SK-N-SH treated with all-trans-retinoic acid at 6 μM for 48 hours (cell line): Measurements from ENCODE around the gene MICOS13.

Experiments used
- ATAC-seq: fragments of 200-7000 bp; cut with Tn5 transposase; 3 replicates; pipeline ENCODE4 v1.9.1; 2020; ENCODE audit warnings: mild to moderate bottlenecking, moderate library complexity
- ARNTL ChIP-seq: fragments of 450-650 bp; formaldehyde crosslinking; IDR thresholded peaks from 2 replicates; pipeline ENCODE4 v1.5.0; 2020; ENCODE audit warnings: low read depth, mild to moderate bottlenecking, moderate library complexity, borderline replicate concordance
- BACH2 ChIP-seq: fragments of 250-450 bp; sonication (Bioruptor Pico); IDR thresholded peaks from 2 replicates; pipeline ENCODE4 v1.9.0; 2021; ENCODE audit warnings: mild to moderate bottlenecking, borderline replicate concordance
- CSDC2 ChIP-seq: fragments of 250-450 bp; sonication (Bioruptor Pico); IDR thresholded peaks from 2 replicates; pipeline ENCODE4 v1.5.0; 2020; ENCODE audit warnings: mild to moderate bottlenecking, moderate library complexity
- CSRNP3 ChIP-seq: fragments of 250-450 bp; sonication (Bioruptor Pico); IDR thresholded peaks from 2 replicates; pipeline ENCODE4 v1.5.1; 2021; ENCODE audit warnings: mild to moderate bottlenecking, moderate library complexity
- ESRRG ChIP-seq: fragments of 250-450 bp; sonication (Bioruptor Pico); IDR thresholded peaks from 2 replicates; pipeline ENCODE4 v1.6.1; 2021; ENCODE audit warnings: mild to moderate bottlenecking
- GLIS3 ChIP-seq: fragments of 250-450 bp; sonication (Bioruptor Pico); IDR thresholded peaks from 2 replicates; pipeline ENCODE4 v1.5.0; 2020; ENCODE audit warnings: mild to moderate bottlenecking, moderate library complexity
- OSR1 ChIP-seq: fragments of 250-450 bp; sonication (Bioruptor Pico); IDR thresholded peaks from 2 replicates; pipeline ENCODE4 v1.8.0; 2022; ENCODE audit warnings: moderate library complexity, mild to moderate bottlenecking, inconsistent platforms
- PATZ1 ChIP-seq: fragments of 250-450 bp; sonication (Bioruptor Pico); IDR thresholded peaks from 2 replicates; pipeline ENCODE4 v1.8.0; 2020; ENCODE audit warnings: mild to moderate bottlenecking, moderate library complexity, borderline replicate concordance
- POU6F1 ChIP-seq: fragments of 250-450 bp; sonication (Bioruptor Pico); IDR thresholded peaks from 2 replicates; pipeline ENCODE4 v1.8.0; 2021; ENCODE audit warnings: low read depth, mild to moderate bottlenecking, moderate library complexity, borderline replicate concordance
- PPARA ChIP-seq: fragments of 250-450 bp; sonication (Bioruptor Pico); IDR thresholded peaks from 2 replicates; pipeline ENCODE4 v1.5.0; 2020; ENCODE audit warnings: mild to moderate bottlenecking, borderline replicate concordance
- RARB ChIP-seq: fragments of 250-450 bp; sonication (Bioruptor Pico); IDR thresholded peaks from 2 replicates; pipeline ENCODE4 v1.8.0; 2021; ENCODE audit warnings: mild to moderate bottlenecking, moderate library complexity
- TCF4 ChIP-seq: fragments of 250-450 bp; sonication (Bioruptor Pico); IDR thresholded peaks from 2 replicates; pipeline ENCODE4 v1.8.0; 2021; ENCODE audit warnings: mild to moderate bottlenecking, moderate library complexity, borderline replicate concordance
- TOX ChIP-seq: fragments of 250-450 bp; sonication (Bioruptor Pico); IDR thresholded peaks from 2 replicates; pipeline ENCODE4 v1.8.0; 2021; ENCODE audit warnings: mild to moderate bottlenecking, moderate library complexity, borderline replicate concordance
- ZC3H10 ChIP-seq: fragments of 250-450 bp; sonication (Bioruptor Pico); IDR thresholded peaks from 2 replicates; pipeline ENCODE4 v1.5.1; 2021; ENCODE audit warnings: mild to moderate bottlenecking, moderate library complexity
- ZFP3 ChIP-seq: fragments of 250-450 bp; sonication (Bioruptor Pico); IDR thresholded peaks from 2 replicates; pipeline ENCODE4 v1.5.0; 2020; ENCODE audit warnings: mild to moderate bottlenecking, moderate library complexity
- ZFP30 ChIP-seq: fragments of 450-650 bp; formaldehyde crosslinking; IDR thresholded peaks from 2 replicates; pipeline ENCODE4 v1.5.0; 2022; ENCODE audit warnings: mild to moderate bottlenecking, moderate library complexity
- ZNF565 ChIP-seq: fragments of 450-650 bp; formaldehyde crosslinking; conservative IDR thresholded peaks from 2 replicates; pipeline ENCODE4 v1.5.0; 2020; ENCODE audit warnings: low read depth, mild to moderate bottlenecking, moderate library complexity
- ZNF70 ChIP-seq: fragments of 450-650 bp; formaldehyde crosslinking; IDR thresholded peaks from 2 replicates; pipeline ENCODE4 v1.5.0; 2020; ENCODE audit warnings: mild to moderate bottlenecking, moderate library complexity
- TF ChIP-seq, protein P1 (sequence below): fragments of 250-450 bp; sonication (Bioruptor Pico); IDR thresholded peaks from 2 replicates; pipeline ENCODE4 v1.5.0; 2020; ENCODE audit warnings: mild to moderate bottlenecking, moderate library complexity
- TF ChIP-seq, protein P2 (sequence below): fragments of 250-450 bp; sonication (Bioruptor Pico); IDR thresholded peaks from 2 replicates; pipeline ENCODE4 v1.5.1; 2020; ENCODE audit warnings: low read depth, mild to moderate bottlenecking, moderate library complexity

Gene MICOS13

DNA sequence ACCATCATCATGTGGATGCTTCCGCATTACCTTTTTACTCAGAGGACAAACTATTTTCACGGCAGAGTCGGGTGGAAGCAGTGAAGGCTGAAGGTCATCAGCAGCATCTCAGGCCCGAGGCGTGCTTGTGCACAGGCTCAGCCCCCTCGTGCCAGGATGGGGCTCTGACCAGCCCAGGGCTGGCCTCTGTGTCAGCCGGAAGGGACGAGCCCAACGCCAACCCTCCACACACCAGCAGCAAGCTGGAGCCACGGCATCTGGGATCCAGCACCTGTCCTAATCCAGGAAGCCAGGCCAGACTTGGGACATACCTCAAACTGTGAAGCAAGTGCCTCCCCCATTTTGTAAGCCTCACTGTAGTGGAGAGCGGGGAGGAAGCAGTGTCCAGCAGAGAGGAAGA, 11.1 kb downstream of the MICOS13 start (continued):
- TF ChIP-seq CSRNP3 (no peak), ZNF565 (CRISPR knock-in tag) (no peak), ZNF70 (CRISPR knock-in tag) (no peak), ZC3H10 (CRISPR knock-in tag) (no peak), ESRRG (CRISPR knock-in tag) (no peak), TCF4 (CRISPR knock-in tag) (no peak), BACH2 (no peak), ZFP30 (CRISPR knock-in tag) (no peak), PPARA (no peak)

DNA sequence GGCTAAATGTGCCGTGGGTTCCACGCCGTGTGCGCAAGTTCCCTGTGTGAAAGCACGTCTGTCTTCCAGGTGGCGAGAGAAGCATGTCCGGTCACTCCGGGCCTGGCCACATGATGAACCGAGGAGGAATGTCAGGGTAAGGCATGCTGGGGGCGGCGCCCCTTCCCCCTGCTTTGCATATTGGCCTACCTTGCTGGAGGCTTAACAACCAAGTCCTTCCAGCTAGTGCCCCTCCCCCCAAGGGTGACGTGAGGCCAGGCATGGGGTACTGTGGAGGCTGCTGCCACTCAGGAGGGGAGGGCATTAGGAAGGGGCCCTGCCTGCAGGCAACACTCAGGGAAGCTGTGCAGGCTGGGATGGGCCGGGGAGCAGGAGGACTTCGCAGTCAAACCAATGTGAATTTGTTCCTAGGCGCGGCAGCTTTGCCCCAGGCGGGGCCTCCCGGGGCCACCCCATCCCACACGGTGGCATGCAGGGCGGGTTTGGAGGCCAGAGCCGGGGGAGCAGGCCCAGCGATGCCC, 12.5 kb downstream of the MICOS13 start:
- no peak for ATAC-seq
- TF ChIP-seq ESRRG (CRISPR knock-in tag) (no peak), TCF4 (CRISPR knock-in tag) (no peak)

DNA sequence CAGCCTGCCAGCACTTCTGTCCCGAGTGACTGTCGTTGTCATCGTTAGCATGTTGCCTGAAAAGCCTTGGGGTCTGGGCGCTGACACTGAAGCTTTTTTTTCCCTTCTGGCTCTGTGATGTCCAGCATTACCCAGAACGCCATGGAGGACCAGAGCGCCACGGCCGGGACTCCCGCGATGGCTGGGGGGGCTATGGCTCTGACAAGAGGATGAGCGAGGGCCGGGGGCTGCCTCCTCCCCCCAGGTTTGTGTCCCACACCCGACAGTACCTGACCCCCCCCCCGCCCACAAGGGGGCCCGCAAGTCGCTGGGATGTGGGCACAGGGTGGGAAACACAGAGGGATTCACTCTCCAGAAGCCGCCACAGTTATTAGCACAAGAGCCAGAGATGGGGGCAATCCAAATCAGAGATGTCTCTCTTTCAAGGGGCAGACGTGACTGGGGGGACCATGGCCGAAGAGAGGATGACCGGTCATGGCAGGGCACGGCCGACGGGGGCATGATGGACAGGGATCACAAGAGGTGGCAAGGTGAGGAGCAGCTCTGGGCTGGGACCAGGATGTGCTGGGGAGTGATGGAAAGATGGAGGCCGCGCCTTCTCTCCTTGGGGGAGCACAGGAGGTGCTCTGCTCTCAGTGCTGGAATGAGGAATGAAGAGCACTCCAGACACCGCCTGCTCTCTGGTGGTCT, 13.2 kb downstream of the MICOS13 start:
- no peak for ATAC-seq
- TF ChIP-seq RARB (no peak), ZNF70 (CRISPR knock-in tag) (no peak), CSDC2 (CRISPR knock-in tag) (no peak), PPARA (no peak), ESRRG (CRISPR knock-in tag) (no peak), POU6F1 (CRISPR knock-in tag) (no peak), BACH2 (no peak), ZFP3 (CRISPR knock-in tag) (no peak), TCF4 (CRISPR knock-in tag) (no peak), GLIS3 (no peak), OSR1 (CRISPR knock-in tag) (no peak), ZFP30 (CRISPR knock-in tag) (no peak), PATZ1 (CRISPR knock-in tag) (no peak), TOX (CRISPR knock-in tag) (no peak), ARNTL (no peak)
- TF ChIP-seq, protein P1, sequence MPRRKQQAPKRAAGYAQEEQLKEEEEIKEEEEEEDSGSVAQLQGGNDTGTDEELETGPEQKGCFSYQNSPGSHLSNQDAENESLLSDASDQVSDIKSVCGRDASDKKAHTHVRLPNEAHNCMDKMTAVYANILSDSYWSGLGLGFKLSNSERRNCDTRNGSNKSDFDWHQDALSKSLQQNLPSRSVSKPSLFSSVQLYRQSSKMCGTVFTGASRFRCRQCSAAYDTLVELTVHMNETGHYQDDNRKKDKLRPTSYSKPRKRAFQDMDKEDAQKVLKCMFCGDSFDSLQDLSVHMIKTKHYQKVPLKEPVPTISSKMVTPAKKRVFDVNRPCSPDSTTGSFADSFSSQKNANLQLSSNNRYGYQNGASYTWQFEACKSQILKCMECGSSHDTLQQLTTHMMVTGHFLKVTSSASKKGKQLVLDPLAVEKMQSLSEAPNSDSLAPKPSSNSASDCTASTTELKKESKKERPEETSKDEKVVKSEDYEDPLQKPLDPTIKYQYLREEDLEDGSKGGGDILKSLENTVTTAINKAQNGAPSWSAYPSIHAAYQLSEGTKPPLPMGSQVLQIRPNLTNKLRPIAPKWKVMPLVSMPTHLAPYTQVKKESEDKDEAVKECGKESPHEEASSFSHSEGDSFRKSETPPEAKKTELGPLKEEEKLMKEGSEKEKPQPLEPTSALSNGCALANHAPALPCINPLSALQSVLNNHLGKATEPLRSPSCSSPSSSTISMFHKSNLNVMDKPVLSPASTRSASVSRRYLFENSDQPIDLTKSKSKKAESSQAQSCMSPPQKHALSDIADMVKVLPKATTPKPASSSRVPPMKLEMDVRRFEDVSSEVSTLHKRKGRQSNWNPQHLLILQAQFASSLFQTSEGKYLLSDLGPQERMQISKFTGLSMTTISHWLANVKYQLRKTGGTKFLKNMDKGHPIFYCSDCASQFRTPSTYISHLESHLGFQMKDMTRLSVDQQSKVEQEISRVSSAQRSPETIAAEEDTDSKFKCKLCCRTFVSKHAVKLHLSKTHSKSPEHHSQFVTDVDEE (CRISPR knock-in tag) = no peak
- TF ChIP-seq, protein P2, sequence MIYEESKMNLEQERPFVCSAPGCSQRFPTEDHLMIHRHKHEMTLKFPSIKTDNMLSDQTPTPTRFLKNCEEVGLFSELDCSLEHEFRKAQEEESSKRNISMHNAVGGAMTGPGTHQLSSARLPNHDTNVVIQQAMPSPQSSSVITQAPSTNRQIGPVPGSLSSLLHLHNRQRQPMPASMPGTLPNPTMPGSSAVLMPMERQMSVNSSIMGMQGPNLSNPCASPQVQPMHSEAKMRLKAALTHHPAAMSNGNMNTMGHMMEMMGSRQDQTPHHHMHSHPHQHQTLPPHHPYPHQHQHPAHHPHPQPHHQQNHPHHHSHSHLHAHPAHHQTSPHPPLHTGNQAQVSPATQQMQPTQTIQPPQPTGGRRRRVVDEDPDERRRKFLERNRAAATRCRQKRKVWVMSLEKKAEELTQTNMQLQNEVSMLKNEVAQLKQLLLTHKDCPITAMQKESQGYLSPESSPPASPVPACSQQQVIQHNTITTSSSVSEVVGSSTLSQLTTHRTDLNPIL (CRISPR knock-in tag) = no peak
- TF ChIP-seq, all 23 proteins: peak for 0
